Measurements from ENCODE around the gene UBA6.

DNA sequence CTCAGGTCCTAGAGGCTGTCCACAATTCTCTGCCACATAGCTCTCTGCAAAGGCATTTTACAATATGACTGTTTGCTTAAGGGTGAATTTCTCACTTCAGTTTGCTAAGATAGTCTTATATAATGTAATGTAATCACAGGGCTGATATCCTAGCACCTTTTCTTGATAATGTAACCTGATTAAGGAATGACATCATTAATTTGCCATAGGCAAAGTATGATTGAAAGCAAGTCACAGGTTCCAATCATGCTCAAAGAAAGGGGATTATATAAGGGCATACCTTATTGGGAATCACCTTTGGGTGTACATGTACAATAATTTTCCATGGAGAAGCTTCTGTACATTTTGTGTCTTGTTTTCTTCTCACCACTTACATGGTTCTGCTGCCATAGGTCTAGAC, 34.4 kb upstream of the UBA6 start:
- TF ChIP-seq, protein P1, sequence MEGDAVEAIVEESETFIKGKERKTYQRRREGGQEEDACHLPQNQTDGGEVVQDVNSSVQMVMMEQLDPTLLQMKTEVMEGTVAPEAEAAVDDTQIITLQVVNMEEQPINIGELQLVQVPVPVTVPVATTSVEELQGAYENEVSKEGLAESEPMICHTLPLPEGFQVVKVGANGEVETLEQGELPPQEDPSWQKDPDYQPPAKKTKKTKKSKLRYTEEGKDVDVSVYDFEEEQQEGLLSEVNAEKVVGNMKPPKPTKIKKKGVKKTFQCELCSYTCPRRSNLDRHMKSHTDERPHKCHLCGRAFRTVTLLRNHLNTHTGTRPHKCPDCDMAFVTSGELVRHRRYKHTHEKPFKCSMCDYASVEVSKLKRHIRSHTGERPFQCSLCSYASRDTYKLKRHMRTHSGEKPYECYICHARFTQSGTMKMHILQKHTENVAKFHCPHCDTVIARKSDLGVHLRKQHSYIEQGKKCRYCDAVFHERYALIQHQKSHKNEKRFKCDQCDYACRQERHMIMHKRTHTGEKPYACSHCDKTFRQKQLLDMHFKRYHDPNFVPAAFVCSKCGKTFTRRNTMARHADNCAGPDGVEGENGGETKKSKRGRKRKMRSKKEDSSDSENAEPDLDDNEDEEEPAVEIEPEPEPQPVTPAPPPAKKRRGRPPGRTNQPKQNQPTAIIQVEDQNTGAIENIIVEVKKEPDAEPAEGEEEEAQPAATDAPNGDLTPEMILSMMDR (conservative IDR thresholded peaks at IDR 0.05; ENCODE audit: low read length): no peak
- TF ChIP-seq EZH2phosphoT487 (IDR thresholded peaks at IDR 0.05; ENCODE audit: borderline replicate concordance): no peak
